ENCODE results near the gene FRMD4B.

The FRMD4B gene

GRCh38 chr3:69137412-69137811, 248.5 kb downstream of the FRMD4B start:
- H3K4me3 ChIP-seq (ENCODE audit: control insufficient read depth, low read depth, low read length), result no peak overlapping the region
- TF ChIP-seq CTCF (IDR thresholded peaks at IDR 0.05; ENCODE audit: control insufficient read depth, insufficient read depth, low read depth, low read length, missing control alignments), result no peak
- DNase-seq (ENCODE audit: low read depth), result no peak

GRCh38 chr3:69137005-69137404, 248.9 kb downstream of the FRMD4B start:
- H3K4me3 ChIP-seq (ENCODE audit: control insufficient read depth, low read depth, low read length), result no peak overlapping the region
- no peak for TF ChIP-seq CTCF (IDR thresholded peaks at IDR 0.05; ENCODE audit: control insufficient read depth, insufficient read depth, low read depth, low read length, missing control alignments)
- no peak for DNase-seq (ENCODE audit: low read depth)

- no peak overlapping the region for H3K4me3 ChIP-seq (ENCODE audit: control insufficient read depth, low read depth, low read length)
- DNase-seq (ENCODE audit: low read depth), result no peak
- TF ChIP-seq CTCF (IDR thresholded peaks at IDR 0.05; ENCODE audit: control insufficient read depth, insufficient read depth, low read depth, low read length, missing control alignments), result no peak
Measured at GRCh38 chr3:69130689-69131088, 255.2 kb downstream of the FRMD4B start.

GRCh38 chr3:69129531-69129930, 256.4 kb downstream of the FRMD4B start:
- peak; percentile 73 for DNase-seq (ENCODE audit: low read depth)

GRCh38 chr3:69128509-69128908, 257.4 kb downstream of the FRMD4B start:
- TF ChIP-seq CTCF (IDR thresholded peaks at IDR 0.05; ENCODE audit: control insufficient read depth, insufficient read depth, low read depth, low read length, missing control alignments), result no peak
- DNase-seq (ENCODE audit: low read depth), result no peak

More at GRCh38 chr3:69129531-69129930, 256.4 kb downstream of the FRMD4B start:
- no peak overlapping the region for H3K4me3 ChIP-seq (ENCODE audit: control insufficient read depth, low read depth, low read length)
- no peak for TF ChIP-seq CTCF (IDR thresholded peaks at IDR 0.05; ENCODE audit: control insufficient read depth, insufficient read depth, low read depth, low read length, missing control alignments)

GRCh38 chr3:69126999-69127398, 258.9 kb downstream of the FRMD4B start:
- DNase-seq (ENCODE audit: low read depth), result no peak
- TF ChIP-seq CTCF (IDR thresholded peaks at IDR 0.05; ENCODE audit: control insufficient read depth, insufficient read depth, low read depth, low read length, missing control alignments), result no peak

More at GRCh38 chr3:69128509-69128908, 257.4 kb downstream of the FRMD4B start:
- H3K4me3 ChIP-seq (ENCODE audit: control insufficient read depth, low read depth, low read length), result no peak overlapping the region

GRCh38 chr3:69126216-69126615, 259.7 kb downstream of the FRMD4B start:
- TF ChIP-seq CTCF (IDR thresholded peaks at IDR 0.05; ENCODE audit: control insufficient read depth, insufficient read depth, low read depth, low read length, missing control alignments), result no peak
- no peak for DNase-seq (ENCODE audit: low read depth)
- no peak overlapping the region for H3K4me3 ChIP-seq (ENCODE audit: control insufficient read depth, low read depth, low read length)

More at GRCh38 chr3:69126999-69127398, 258.9 kb downstream of the FRMD4B start:
- no peak overlapping the region for H3K4me3 ChIP-seq (ENCODE audit: control insufficient read depth, low read depth, low read length)
